Astrocyte (in vitro differentiated cells and primary cell): Measurements from ENCODE around the gene RETREG2. TPM values are rescaled to one million over a fixed set of nuclear protein-coding genes. Genes with fewer than 3 reads are reported as not detected.

Experiments used
- DNase-seq: peaks from one replicate; pipeline ENCODE4 v3.0.0-alpha.2; 2010; ENCODE audit warnings: low read depth
- FAIRE-seq: peaks from 2 replicates; lab custom pipeline; 2011; peaks lifted over from hg19 to GRCh38; lab: Jason Lieb, UNC
- H2AFZ ChIP-seq: 2 replicates; pipeline ENCODE4 v1.6.0; 2012; ENCODE audit warnings: low read depth, low read length, inconsistent platforms
- H3K27ac ChIP-seq: 2 replicates; pipeline ENCODE4 v1.5.1; 2011; ENCODE audit warnings: low read depth, low read length, inconsistent platforms
- H3K27me3 ChIP-seq: 2 replicates; pipeline ENCODE4 v1.6.0; 2011; ENCODE audit warnings: low read length, inconsistent platforms; ENCODE audit not compliant: insufficient read depth
- H3K36me3 ChIP-seq: 2 replicates; pipeline ENCODE4 v1.5.1; 2011; ENCODE audit warnings: low read length, inconsistent platforms; ENCODE audit not compliant: insufficient read depth
- H3K4me1 ChIP-seq: 2 replicates; pipeline ENCODE4 v1.5.1; 2011; ENCODE audit warnings: low read length, inconsistent platforms; ENCODE audit not compliant: insufficient read depth
- H3K4me2 ChIP-seq: 2 replicates; pipeline ENCODE4 v1.6.0; 2012; ENCODE audit warnings: low read length, inconsistent platforms
- H3K4me3 ChIP-seq: 2 replicates; pipeline ENCODE4 v1.5.1; 2011; ENCODE audit warnings: low read depth, mild to moderate bottlenecking, low read length, inconsistent platforms; ENCODE audit not compliant: insufficient read depth
- H3K79me2 ChIP-seq: 2 replicates; pipeline ENCODE4 v1.6.0; 2012; ENCODE audit warnings: mild to moderate bottlenecking, low read length, inconsistent platforms; ENCODE audit not compliant: insufficient read depth
- H3K9ac ChIP-seq: 2 replicates; pipeline ENCODE4 v1.6.0; 2012; ENCODE audit warnings: mild to moderate bottlenecking, low read length, inconsistent platforms
- H3K9me3 ChIP-seq: 2 replicates; pipeline ENCODE4 v1.5.1; 2012; ENCODE audit warnings: low read depth, mild to moderate bottlenecking, low read length, inconsistent platforms; ENCODE audit not compliant: insufficient read depth
- H4K20me1 ChIP-seq: 2 replicates; pipeline ENCODE4 v1.6.0; 2012; ENCODE audit warnings: low read length, inconsistent platforms; ENCODE audit not compliant: insufficient read depth
- H3K27ac Mint-ChIP-seq: one replicate; pipeline ENCODE4 v1.8.0; 2021; ENCODE audit warnings: mild to moderate bottlenecking, mixed read lengths; ENCODE audit not compliant: unreplicated experiment
- H3K27me3 Mint-ChIP-seq: one replicate; pipeline ENCODE4 v1.8.0; 2021; ENCODE audit warnings: low read depth, mixed read lengths; ENCODE audit not compliant: unreplicated experiment
- H3K36me3 Mint-ChIP-seq: one replicate; pipeline ENCODE4 v1.8.0; 2021; ENCODE audit warnings: low read depth, mixed read lengths; ENCODE audit not compliant: unreplicated experiment
- H3K4me1 Mint-ChIP-seq: one replicate; pipeline ENCODE4 v1.8.0; 2021; ENCODE audit warnings: low read depth, mixed read lengths; ENCODE audit not compliant: unreplicated experiment
- H3K4me3 Mint-ChIP-seq: one replicate; pipeline ENCODE4 v1.8.0; 2021; ENCODE audit warnings: mild to moderate bottlenecking, moderate library complexity, mixed read lengths; ENCODE audit not compliant: unreplicated experiment
- H3K9me3 Mint-ChIP-seq: one replicate; pipeline ENCODE4 v1.8.0; 2021; ENCODE audit warnings: mild to moderate bottlenecking, mixed read lengths; ENCODE audit not compliant: unreplicated experiment
- CTCF ChIP-seq: IDR thresholded peaks from 2 replicates; pipeline ENCODE4 v1.5.1; 2011; ENCODE audit warnings: low read depth, mild to moderate bottlenecking, inconsistent platforms, low read length, moderate library complexity; ENCODE audit not compliant: insufficient read depth
- EZH2 ChIP-seq: IDR thresholded peaks from 2 replicates; pipeline ENCODE4 v1.6.1; 2012; ENCODE audit warnings: mild to moderate bottlenecking, low read length, inconsistent platforms; ENCODE audit not compliant: insufficient read depth
- total RNA-seq: library from RNA; stranded (reverse); gene quantifications from 2 replicates; pipeline ENCODE4 v1.2.1, GENCODE V29; 2021

The RETREG2 gene
- total RNA-seq, 1 donor from 2014 or later = 54.8 TPM

- Mint-ChIP-seq H3K36me3 (peaks cover 10% of the 10 kb centered on the region), H3K9me3 (no peaks in the 10 kb centered on the region), H3K4me3 (no peak overlapping the region)
Measured at GRCh38 chr2:219165058-219165911, 12.8 kb upstream of the RETREG2 start.

DNA sequence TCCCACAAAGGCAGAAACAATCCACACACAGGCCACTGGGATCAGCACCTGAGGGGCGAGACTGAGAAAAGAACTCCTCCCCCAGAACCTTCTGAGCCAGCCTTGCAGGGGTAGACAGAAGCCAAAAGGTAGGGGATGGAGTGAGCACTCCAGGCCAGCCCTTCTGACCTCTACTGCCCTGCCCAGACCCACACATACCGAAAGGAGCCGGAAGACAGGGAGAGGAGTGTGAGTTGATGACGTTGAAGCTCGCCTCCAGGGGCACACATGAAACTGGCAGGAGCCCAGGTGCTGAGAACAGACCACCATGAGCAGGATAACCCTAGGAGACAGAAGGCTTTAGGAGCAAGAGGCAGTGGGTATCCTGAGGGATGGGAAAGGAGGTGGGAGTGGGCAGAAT is 10.1 kb upstream of the RETREG2 start:
- Mint-ChIP-seq H3K4me1 (peaks cover 7% of the 10 kb centered on the region), H3K27ac (no peak overlapping the region), H3K36me3 (peaks cover 17% of the 10 kb centered on the region), H3K4me3 (no peak overlapping the region), H3K27me3 (peaks cover 23% of the 10 kb centered on the region), H3K9me3 (no peaks in the 10 kb centered on the region)
- Histone ChIP-seq H3K36me3 (no peaks in the 10 kb centered on the region), H3K4me3 (no peak overlapping the region), H3K9me3 (no peaks in the 10 kb centered on the region), H2AFZ (no peak overlapping the region), H3K27me3 (no peaks in the 10 kb centered on the region), H3K9ac (no peak overlapping the region), H3K4me2 (no peak overlapping the region), H3K4me1 (peaks cover 2% of the 10 kb centered on the region), H3K27ac (no peak overlapping the region), H4K20me1 (peaks cover 15% of the 10 kb centered on the region), H3K79me2 (no peaks in the 10 kb centered on the region)
- no peak for TF ChIP-seq CTCF
- no peak for TF ChIP-seq EZH2
- FAIRE-seq (no peak), DNase-seq (no peak)

More at GRCh38 chr2:219165058-219165911, 12.8 kb upstream of the RETREG2 start:
- Histone ChIP-seq H3K36me3 (no peaks in the 10 kb centered on the region), H3K79me2 (no peaks in the 10 kb centered on the region), H3K4me1 (no peaks in the 10 kb centered on the region), H3K27ac (no peak overlapping the region), H2AFZ (no peak overlapping the region), H4K20me1 (peaks cover 5% of the 10 kb centered on the region), H3K4me2 (no peak overlapping the region), H3K4me3 (no peak overlapping the region), H3K27me3 (no peaks in the 10 kb centered on the region), H3K9ac (no peak overlapping the region), H3K9me3 (no peaks in the 10 kb centered on the region)
- no peak for FAIRE-seq
- Mint-ChIP-seq H3K4me1 (no peaks in the 10 kb centered on the region), H3K27ac (no peak overlapping the region), H3K27me3 (peaks cover 30% of the 10 kb centered on the region)
- DNase-seq = no peak
- TF ChIP-seq CTCF = no peak
- TF ChIP-seq EZH2 = no peak

DNA sequence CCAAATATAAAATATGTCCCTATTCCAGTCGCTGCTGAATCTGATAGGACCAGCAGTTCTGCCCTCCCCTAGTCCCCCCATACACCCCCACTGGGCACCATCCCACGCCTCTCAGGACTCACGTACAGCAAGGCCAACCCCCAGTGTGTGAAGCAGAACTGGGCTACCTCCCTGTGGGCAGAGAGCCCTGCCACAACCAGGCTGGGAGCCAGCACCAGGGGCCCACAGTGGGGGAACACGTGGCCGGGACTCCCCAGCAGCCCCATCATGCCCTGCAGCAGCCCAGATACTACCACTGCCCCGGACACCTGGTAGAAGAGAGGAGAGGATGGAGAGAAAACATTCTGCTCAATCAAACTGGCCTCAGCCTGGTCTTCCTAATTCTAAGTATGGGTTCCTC is 9.5 kb upstream of the RETREG2 start:
- Mint-ChIP-seq H3K27ac (no peak overlapping the region), H3K9me3 (no peaks in the 10 kb centered on the region), H3K4me1 (peaks cover 7% of the 10 kb centered on the region), H3K4me3 (no peak overlapping the region), H3K27me3 (peaks cover 21% of the 10 kb centered on the region), H3K36me3 (peaks cover 17% of the 10 kb centered on the region)
- no peak for DNase-seq
- H3K27me3 ChIP-seq = no peaks in the 10 kb centered on the region
- H3K27ac ChIP-seq = no peak overlapping the region
- no peak for TF ChIP-seq EZH2
- no peak for TF ChIP-seq CTCF
- peaks cover 2% of the 10 kb centered on the region for H3K4me1 ChIP-seq
- H3K9ac ChIP-seq = no peak overlapping the region
- peaks cover 15% of the 10 kb centered on the region for H4K20me1 ChIP-seq
- no peak for FAIRE-seq
- no peaks in the 10 kb centered on the region for H3K9me3 ChIP-seq
- H3K4me2 ChIP-seq = no peak overlapping the region
- no peak overlapping the region for H2AFZ ChIP-seq
- H3K36me3 ChIP-seq = no peaks in the 10 kb centered on the region
- no peaks in the 10 kb centered on the region for H3K79me2 ChIP-seq
- H3K4me3 ChIP-seq = no peak overlapping the region
